SH-SY5Y (cell line): ENCODE data around the gene DEFB129.

Experiments
- GATA2 ChIP-seq: IDR thresholded peaks from 2 replicates; pipeline ENCODE4 v1.6.1; 2011; ENCODE audit warnings: mild to moderate bottlenecking, low read depth, low read length
- GATA3 ChIP-seq: IDR thresholded peaks from 2 replicates; pipeline ENCODE4 v1.6.1; 2011; ENCODE audit warnings: low read depth, mild to moderate bottlenecking, low read length, moderate library complexity

DNA sequence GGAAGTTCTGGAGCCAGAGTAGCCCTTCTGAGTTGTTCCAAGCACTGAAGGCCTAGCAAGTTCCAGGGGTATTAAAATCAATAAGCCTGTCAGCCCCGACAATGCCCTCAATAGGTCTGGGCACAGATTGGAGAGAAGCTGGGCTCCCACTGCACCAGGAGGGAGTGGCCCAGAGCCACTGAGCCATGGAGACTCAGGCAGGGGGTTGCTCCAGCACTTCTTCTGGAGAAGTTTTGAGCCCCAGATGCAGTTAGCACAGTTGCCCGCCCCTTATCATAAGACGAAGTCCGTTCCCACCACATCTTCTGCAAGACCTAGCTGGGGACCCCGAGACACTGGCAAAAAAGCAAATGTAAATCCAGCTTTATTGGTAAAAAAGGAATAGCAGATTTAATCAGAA is 43.5 kb downstream of the DEFB129 start:
- TF ChIP-seq GATA3 (no peak), GATA2 (no peak)
